Fibroblast of skin of right biceps (primary cell): ENCODE measurements around the gene ABHD16B.
"Not testable (repeated sequence)": the region's sequence is repeated elsewhere in the genome, so short reads cannot be mapped to it uniquely, and the experiment has no call there.

Source experiments
- DNase-seq: peaks from one replicate; pipeline ENCODE4 v3.0.0-alpha.2; 2013

ABHD16B gene

GRCh38 chr20:63856098-63856511 is 5.2 kb upstream of the ABHD16B start:
- DNase-seq = no peak

GRCh38 chr20:63857764-63858392 is 3.4 kb upstream of the ABHD16B start:
- no peak for DNase-seq

DNA sequence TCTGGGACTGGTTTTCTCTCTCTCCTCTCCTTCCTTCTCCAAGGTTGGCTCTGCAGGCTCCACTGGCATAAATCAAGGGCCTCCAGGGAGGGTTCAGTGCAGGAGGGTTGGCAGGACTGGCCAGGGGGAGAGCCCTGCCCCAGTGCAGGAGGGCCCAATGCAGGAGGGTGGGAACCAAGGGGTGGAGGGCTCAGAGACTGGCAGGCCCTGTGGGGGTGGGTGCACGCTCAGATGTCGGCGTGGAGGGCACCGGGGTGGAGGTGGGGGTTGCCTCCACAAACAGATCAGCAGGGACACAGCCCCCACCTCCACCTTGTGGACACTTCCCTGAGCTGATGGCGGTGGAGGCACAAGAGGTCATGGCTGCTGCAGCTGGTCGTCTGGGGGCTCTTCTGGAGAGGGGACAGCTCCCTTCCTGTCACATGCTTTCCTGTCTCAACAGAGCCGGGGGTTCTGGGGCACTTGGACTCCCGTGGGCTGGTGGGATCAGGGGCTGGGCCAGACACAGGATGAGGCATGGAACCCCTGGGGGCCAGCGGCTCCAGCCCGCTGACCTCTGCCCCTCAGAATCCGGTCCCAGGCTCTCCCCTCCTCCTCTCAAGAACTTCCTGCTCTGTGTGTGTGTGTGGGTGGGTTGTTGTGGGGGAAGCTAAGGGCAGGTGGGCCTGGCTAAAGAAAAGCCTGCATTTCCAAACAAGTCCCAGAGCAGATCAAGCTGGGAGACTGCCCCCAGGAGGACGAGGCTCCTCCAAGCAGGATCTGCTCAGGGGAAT is 2.7 kb upstream of the ABHD16B start:
- no peak for DNase-seq

DNA sequence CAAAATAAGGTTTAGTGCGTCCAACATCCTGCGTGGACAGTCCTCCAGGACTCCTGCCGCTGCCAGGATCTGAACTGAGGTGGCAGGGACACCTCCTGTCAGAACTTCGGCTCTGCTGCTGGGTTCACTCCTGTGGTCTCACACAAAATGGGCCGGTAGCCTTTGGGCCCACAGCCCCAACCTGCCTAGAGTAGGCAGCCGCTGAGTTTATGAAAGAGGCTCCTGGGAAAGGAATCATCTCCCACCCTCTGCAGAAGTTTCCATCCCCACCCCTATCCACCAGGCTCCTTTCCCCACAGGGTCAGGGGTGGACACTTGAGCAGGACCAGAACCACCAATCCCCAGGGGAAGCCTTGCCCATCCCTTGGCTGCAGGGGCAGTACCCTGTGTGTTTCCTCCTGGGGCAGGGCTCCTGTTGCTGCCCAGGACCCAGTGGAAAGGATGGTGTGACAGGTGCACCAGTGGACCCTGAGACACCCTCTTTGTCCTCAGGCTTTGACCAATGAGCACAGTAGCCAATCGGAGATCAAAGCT is 2.1 kb upstream of the ABHD16B start:
- DNase-seq = no peak

DNA sequence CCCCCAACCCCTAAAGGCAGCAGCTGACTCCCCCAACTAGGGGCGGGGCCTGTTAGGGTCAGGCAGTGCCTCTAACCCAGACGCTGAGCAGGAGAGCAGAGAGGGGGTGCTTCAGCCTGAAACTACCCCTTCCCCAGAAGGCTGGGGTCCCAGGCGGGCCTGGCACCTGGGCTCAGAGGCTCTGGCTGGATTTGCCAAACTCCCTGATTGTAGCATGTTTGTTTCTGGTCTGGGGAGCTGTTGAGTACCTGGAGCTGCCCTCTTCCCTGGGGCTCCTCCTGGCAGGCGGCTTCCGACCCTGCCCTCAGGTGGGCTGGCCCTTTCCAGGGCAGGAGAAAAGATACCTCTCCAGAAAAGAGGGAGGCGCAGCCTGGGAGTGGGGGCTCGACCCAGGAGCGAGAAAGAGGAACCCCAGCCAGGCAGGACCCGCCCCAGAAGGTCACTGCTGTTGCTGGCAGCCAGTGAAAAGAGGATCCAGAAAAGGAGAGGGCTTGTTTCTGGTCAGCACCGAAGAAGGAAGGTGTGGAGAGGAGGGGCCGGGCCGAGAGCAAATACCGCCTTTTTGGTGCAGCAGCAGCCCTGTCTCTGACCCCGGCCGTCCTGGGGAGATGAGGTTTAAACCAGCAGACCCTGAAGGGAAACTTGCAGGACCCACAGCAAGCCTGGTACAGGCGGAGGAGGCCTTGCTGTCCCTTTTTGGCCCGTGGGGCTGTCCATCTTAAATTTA is 810 bp upstream of the ABHD16B start:
- no peak for DNase-seq

DNA sequence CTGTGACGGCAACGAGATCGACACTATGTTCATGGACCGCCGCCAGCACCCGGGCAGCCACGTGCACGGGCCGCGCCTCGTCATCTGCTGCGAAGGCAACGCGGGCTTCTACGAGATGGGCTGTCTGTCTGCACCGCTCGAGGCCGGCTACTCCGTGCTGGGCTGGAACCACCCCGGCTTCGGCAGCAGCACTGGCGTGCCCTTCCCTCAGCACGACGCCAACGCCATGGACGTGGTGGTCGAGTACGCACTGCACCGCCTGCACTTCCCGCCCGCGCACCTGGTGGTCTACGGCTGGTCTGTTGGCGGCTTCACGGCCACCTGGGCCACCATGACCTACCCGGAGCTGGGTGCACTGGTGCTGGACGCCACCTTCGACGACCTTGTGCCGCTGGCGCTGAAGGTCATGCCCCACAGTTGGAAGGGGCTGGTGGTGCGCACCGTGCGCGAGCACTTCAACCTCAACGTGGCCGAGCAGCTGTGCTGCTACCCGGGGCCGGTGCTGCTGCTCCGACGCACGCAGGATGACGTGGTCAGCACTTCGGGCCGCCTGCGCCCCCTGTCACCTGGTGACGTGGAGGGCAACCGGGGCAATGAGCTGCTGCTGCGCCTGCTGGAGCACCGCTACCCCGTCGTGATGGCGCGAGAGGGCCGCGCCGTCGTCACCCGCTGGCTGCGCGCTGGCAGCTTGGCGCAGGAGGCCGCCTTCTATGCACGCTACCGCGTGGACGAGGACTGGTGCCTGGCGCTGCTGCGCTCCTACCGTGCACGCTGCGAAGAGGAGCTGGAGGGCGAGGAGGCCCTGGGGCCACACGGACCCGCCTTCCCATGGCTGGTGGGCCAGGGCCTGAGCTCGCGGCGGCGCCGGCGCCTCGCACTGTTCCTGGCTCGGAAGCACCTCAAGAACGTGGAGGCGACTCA is 943 bp downstream of the ABHD16B start:
- DNase-seq = no peak

GRCh38 chr20:63863021-63863797 is 1.9 kb downstream of the ABHD16B start:
- DNase-seq = no peak

GRCh38 chr20:63863798-63864544 is 2.7 kb downstream of the ABHD16B start:
- DNase-seq = peak; percentile 73

DNA sequence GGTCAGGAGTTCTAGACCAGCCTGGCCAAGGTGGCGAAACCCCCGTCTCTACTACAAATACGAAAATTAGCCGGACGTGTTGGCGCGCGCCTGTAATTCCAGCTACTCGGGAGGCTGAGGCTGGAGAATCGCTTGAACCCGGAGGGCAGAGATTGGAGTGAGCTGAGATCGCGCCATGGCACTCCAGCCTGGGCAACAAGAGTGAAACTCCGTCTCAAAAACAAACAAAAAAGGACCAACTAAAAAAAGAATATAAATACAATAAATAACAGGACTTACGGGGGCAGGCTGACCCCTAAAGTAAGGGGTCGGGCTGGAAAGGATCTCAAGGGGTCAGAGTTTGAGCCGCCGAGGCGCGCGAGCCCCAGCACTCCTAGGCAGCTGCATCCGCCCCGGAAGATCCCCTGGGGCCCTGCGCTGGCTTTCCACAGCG is 3.3 kb downstream of the ABHD16B start:
- DNase-seq = no peak

DNA sequence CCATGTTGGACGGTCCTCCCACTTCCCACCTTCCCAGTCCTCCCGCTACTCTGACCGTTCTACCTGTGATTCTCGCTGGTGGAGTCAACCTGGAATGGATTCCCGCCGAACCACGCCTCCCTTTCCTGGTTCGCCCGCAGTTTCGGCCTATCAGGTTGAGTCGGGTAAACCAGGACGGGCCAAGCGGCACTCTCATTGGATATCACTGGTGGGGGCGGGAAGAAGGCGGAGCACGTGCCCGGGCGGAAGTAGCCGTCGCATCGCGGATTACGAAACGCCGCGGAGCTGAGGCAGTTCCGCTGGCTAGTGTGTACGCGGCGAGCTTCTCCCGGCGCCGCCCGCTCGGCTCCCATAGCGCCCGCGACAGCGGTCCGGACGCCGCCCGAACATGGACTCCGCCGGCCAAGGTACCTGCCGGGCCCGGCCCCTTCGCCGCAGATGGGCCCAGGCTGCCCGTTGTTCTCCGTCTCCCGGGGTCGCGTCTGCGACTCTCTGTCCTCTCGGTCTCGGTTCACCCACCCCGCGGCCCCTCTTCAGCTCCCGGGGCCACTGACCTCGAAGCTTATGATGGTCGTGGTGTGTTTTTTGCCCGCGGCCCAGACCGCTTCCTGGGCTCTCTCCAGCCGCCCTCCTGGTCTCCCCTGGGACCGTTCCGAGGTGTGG is 3.8 kb downstream of the ABHD16B start, which contains the start of gene TPD52L2:
Gene TPD52L2, plus strand, starts transcription at position 293 of the 663 bp plus-strand sequence. Its CDS starts 96 bp downstream, at position 389.
- DNase-seq = peak; percentile 98

- not testable (repeated sequence) for DNase-seq
Observed at GRCh38 chr20:63867042-63867441, 5.7 kb downstream of the ABHD16B start.

GRCh38 chr20:63868264-63868663 is 7.0 kb downstream of the ABHD16B start:
- no peak for DNase-seq

- peak; percentile 75 for DNase-seq
Observed at GRCh38 chr20:63873477-63873971, 12.2 kb downstream of the ABHD16B start.

DNA sequence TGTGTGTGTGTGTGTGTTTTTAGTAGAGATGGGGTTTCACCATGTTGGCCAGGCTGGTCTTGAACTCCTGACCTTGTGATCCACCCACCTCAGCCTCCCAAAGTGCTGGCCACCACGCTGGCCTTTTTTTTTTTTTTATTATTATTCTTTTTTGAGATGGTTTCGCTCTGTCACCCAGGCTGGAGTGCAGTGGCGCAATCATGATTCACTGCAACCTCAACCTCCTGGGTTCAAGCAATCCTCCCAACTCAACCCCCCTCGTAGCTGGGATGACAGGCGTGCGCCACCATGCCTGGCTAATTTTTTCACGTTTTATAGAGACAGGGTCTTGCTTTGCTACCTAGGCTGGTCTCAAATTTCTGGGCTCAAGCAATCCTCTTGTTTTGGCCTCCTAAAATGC is 12.9 kb downstream of the ABHD16B start:
- DNase-seq = not testable (repeated sequence)

GRCh38 chr20:63876489-63877036 is 15.3 kb downstream of the ABHD16B start:
- no peak for DNase-seq

DNA sequence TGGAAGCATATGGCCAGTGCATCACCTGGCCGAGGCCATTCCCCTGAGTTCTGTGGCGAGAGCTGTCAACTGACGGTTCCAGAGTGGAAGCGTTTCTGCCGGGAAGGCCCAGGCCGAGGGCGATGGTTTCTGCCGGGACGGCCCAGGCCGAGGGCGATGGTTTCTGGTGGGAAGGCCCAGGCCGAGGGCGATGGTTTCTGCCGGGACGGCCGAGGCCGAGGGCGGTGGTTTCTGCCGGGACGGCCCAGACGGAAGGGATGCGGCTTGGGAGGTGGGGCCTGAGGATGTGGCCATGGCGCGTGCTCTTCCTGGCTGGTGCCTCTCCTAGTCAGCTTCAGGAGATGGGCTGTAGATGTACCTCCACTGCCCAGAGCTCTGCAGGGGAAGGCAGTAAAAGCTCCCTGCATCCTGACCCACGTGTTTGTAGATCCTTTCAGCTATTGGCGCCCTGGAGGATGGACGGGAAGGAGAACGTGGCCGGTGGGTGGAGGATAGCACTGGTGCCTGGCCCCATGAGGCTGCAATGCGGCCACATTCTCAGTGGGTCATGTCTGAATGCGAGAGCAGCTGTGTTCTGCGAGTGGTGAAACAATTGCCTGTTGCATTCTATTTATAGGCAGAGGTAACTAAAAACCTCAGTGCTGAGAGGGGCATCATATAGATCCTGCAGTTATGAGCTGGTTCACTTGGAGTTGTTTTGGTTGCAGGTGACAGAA is 16.6 kb downstream of the ABHD16B start:
- no peak for DNase-seq

DNA sequence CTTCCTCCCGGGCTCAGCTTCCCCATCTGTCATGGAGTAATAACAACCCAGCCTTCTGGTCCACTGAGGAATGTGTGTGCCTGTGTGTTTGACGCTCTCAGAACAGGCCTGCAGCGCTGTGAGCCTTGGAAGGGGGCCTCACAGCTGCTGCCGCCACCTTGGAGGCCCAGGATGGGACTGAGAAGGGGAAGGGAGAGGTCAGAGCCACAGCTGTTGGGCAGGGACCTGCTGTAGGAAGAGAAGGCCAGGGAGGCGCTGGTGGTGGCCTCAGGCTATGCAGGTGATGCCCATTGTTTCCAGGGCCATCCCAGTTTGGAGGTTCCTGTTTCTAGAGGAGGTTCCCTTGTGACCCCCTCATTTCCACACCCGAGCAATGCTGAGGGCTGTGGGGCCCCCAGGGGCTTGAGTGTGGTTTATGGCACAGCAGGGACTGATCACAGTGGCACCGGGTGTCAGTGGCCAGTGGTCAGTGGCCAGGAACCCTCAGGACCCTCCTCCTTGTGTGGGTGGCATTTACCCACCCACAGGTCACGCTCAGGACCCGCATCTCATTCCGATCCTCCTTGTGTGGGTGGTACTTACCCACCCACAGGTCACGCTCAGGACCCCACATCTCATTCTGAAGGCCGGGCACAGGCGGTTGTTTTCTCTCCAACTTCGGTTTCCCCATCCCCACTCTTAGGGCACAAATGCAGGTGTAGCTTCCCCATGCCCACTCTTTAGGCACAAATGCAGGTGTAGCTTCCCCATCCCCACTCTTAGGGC is 17.8 kb downstream of the ABHD16B start:
- no peak for DNase-seq

DNA sequence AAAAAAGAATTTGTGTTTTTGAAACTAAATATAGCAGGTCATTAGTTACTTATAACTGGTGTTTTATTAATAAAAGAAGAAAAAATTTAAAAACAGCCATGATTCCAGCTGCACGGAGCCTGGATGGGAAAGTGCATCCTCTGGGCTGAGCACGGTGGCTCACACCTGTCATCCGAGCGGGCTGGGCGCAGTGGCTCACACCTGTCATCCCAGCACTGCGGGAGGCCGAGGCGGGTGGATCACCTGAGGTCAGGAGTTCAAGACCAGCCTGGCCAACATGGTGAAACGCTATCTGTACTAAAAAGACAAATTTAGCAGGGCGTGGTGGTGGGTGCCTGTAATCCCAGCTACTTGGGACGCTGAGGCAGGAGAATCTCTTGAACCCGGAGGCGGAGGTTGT is 19.6 kb downstream of the ABHD16B start:
- not testable (repeated sequence) for DNase-seq
